Heart left ventricle (tissue), 13 donors: Measurements from ENCODE around the gene PDGFD.

Experiments used
- POLR2A ChIP-seq, 2 donors: fragments of 450-650 bp; IDR thresholded peaks; one replicate each; pipeline ENCODE4 v1.6.1; 2017; ENCODE audit warnings: antibody characterized with exemption in 2 of 2, mild to moderate bottlenecking in 2 of 2, moderate library complexity in 2 of 2
- TF ChIP-seq, protein P1 (sequence below), 12 donors: fragments of 200-600 bp; sonication (generic) in 4 of 12; IDR thresholded peaks; one replicate each; pipeline versions ENCODE4 v1.5.0 to v1.8.0; 2018 to 2022; ENCODE audit warnings: antibody characterized with exemption in 12 of 12, mild to moderate bottlenecking in 5 of 12
- donor health status: ischemic (EF 13 %, LVEDD 7.1; RV severe dilation, severe dysfunction).
- donor health status: DM: no; HTN: yes; CAD: no.
- donor health status: DM: no; HTN: no; CAD: no.
- donor health status: ischemic (EF 25% LVEDD 6.9; RV normal size, moderate dysfunction).
- donor health status: ischemic (EF 25% LVEDD 5.7; RV mildly dilated, moderate dysfunction).
- donor health status: ischemic (EF 35%, LVEDD 5.7; RV mildly dilated, moderate dysfunction).
- donor health status: nonischemic (EF 11% LVEDD 7.7; RV severe dilation, severe dysfunction).
- donor health status: DM: yes; HTN: yes; CAD: no.
- donor health status: PGD.
- donor health status: ischemic (EF 29% LVEDD 5.4; RV normal size, mild dysfunction).
- donor health status: nonischemic (EF 23%, LVEDD 6.1; RV moderate dilation, normal function).

DNA sequence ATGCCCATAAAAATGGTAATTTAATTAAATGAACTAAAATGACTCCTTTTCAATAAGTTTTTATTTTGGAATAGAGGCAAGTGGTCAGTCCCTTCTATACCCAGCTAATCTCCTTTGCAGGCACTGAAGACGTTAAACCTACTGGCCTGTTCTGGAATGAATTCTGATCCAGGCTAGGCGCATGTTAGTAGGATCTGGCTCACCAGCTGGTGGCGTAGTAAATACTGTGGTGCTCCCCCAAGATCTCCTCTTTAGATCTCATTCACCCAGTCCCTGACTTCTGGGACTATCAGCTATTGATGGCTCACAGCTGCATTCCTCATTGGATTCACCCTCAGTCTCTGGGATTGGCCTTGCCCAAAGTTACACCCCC lies 301.2 kb downstream of the PDGFD start:
- TF ChIP-seq, protein P1, sequence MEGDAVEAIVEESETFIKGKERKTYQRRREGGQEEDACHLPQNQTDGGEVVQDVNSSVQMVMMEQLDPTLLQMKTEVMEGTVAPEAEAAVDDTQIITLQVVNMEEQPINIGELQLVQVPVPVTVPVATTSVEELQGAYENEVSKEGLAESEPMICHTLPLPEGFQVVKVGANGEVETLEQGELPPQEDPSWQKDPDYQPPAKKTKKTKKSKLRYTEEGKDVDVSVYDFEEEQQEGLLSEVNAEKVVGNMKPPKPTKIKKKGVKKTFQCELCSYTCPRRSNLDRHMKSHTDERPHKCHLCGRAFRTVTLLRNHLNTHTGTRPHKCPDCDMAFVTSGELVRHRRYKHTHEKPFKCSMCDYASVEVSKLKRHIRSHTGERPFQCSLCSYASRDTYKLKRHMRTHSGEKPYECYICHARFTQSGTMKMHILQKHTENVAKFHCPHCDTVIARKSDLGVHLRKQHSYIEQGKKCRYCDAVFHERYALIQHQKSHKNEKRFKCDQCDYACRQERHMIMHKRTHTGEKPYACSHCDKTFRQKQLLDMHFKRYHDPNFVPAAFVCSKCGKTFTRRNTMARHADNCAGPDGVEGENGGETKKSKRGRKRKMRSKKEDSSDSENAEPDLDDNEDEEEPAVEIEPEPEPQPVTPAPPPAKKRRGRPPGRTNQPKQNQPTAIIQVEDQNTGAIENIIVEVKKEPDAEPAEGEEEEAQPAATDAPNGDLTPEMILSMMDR (IDR thresholded peaks at IDR 0.05), result no peak
- no peak for TF ChIP-seq POLR2A (IDR thresholded peaks at IDR 0.05)
